CD14-positive monocyte (primary cell): Measurements from ENCODE around the gene AMPH. TPM values are rescaled to one million over a fixed set of nuclear protein-coding genes. Genes with fewer than 3 reads are reported as not detected.

Experiments used
- DNase-seq, 3 donors: peaks; one replicate each; pipeline ENCODE4 v3.0.0-alpha.2; 2011 to 2022
- H2AFZ ChIP-seq: 2 replicates; pipeline ENCODE4 v1.6.0; 2012; ENCODE audit warnings: mild to moderate bottlenecking, low read depth, low read length, inconsistent platforms; ENCODE audit not compliant: insufficient read depth, poor library complexity, severe bottlenecking
- H3K27ac ChIP-seq, 2 donors: 1 replicate in 1 of 2; 2 replicates in 1 of 2; pipeline ENCODE4 v1.5.1; 2012 to 2013; ENCODE audit warnings: low read length in 2 of 2, control low read depth in 1 of 2, inconsistent platforms in 1 of 2, low read depth in 1 of 2, mild to moderate bottlenecking in 1 of 2
- H3K27me3 ChIP-seq, 2 donors: one replicate each; pipeline versions ENCODE4 v1.6.0 to v1.6.1; 2011 to 2013; ENCODE audit warnings: low read length in 2 of 2; ENCODE audit not compliant: control insufficient read depth in 2 of 2, insufficient read depth in 2 of 2
- H3K36me3 ChIP-seq, 2 donors: replicated peaks in 1 of 2; 1 replicate in 1 of 2; 2 replicates in 1 of 2; pipeline versions ENCODE4 v1.5.1 to v1.6.1; 2012 to 2013; ENCODE audit warnings: low read length in 2 of 2, control low read depth in 1 of 2, inconsistent platforms in 1 of 2, mild to moderate bottlenecking in 1 of 2; ENCODE audit not compliant: insufficient read depth in 2 of 2, control insufficient read depth in 1 of 2
- H3K4me1 ChIP-seq, 2 donors: 1 replicate in 1 of 2; 2 replicates in 1 of 2; pipeline versions ENCODE4 v1.5.1 to v1.6.1; 2012 to 2013; ENCODE audit warnings: low read length in 2 of 2, control low read depth in 1 of 2, inconsistent platforms in 1 of 2, mild to moderate bottlenecking in 1 of 2, moderate library complexity in 1 of 2; ENCODE audit not compliant: insufficient read depth in 2 of 2, control insufficient read depth in 1 of 2
- H3K4me2 ChIP-seq: replicated peaks from 2 replicates; pipeline ENCODE3; 2012; ENCODE audit warnings: low read length, moderate library complexity, mild to moderate bottlenecking; ENCODE audit not compliant: poor library complexity, severe bottlenecking; ENCODE audit errors: extremely low read depth
- H3K4me3 ChIP-seq, 3 experiments: fragments of 200-600 bp in 1 of 3; sonication (generic) in 1 of 3; replicated peaks in 1 of 3; 1 replicate in 2 of 3; 2 replicates in 1 of 3; pipeline ENCODE4 v1.5.1; 2011 to 2013; ENCODE audit warnings: low read length in 3 of 3, mild to moderate bottlenecking in 3 of 3, control low read depth in 2 of 3, low read depth in 2 of 3, inconsistent platforms in 1 of 3, moderate library complexity in 1 of 3
- H3K79me2 ChIP-seq: 2 replicates; pipeline ENCODE4 v1.6.0; 2012; ENCODE audit warnings: mild to moderate bottlenecking, control low read depth, inconsistent platforms, low read length, moderate library complexity; ENCODE audit not compliant: insufficient read depth
- H3K9ac ChIP-seq: 2 replicates; pipeline ENCODE4 v1.6.0; 2017; ENCODE audit warnings: low read length, mild to moderate bottlenecking; ENCODE audit not compliant: insufficient read depth, poor library complexity, severe bottlenecking
- H3K9me3 ChIP-seq, 2 donors: replicated peaks in 1 of 2; 1 replicate in 1 of 2; 2 replicates in 1 of 2; pipeline versions ENCODE4 v1.5.1 to v1.6.1; 2012 to 2013; ENCODE audit warnings: low read length in 2 of 2, control low read depth in 1 of 2; ENCODE audit not compliant: control insufficient read depth in 1 of 2, insufficient read depth in 1 of 2
- H4K20me1 ChIP-seq: 2 replicates; pipeline ENCODE4 v1.6.0; 2012; ENCODE audit warnings: mild to moderate bottlenecking, low read length, control low read depth, moderate library complexity; ENCODE audit not compliant: insufficient read depth
- H3K27ac Mint-ChIP-seq, 7 donors: one replicate each; pipeline ENCODE4 v1.8.0; 2020; ENCODE audit warnings: mild to moderate bottlenecking in 7 of 7, mixed read lengths in 7 of 7, moderate library complexity in 6 of 7, inconsistent platforms in 2 of 7
- H3K27me3 Mint-ChIP-seq, 3 donors: one replicate each; pipeline ENCODE4 v1.8.0; 2021 to 2022; ENCODE audit warnings: low read depth in 3 of 3, mild to moderate bottlenecking in 3 of 3, mixed read lengths in 3 of 3, moderate library complexity in 3 of 3, inconsistent platforms in 1 of 3
- H3K36me3 Mint-ChIP-seq, 2 donors: one replicate each; pipeline ENCODE4 v1.8.0; 2020; ENCODE audit warnings: mixed read lengths in 2 of 2, inconsistent platforms in 1 of 2, mild to moderate bottlenecking in 1 of 2
- H3K4me1 Mint-ChIP-seq: one replicate; pipeline ENCODE4 v1.8.0; 2020; ENCODE audit warnings: mild to moderate bottlenecking, mixed read lengths
- H3K4me3 Mint-ChIP-seq, 2 donors: one replicate each; pipeline ENCODE4 v1.8.0; 2020; ENCODE audit warnings: mild to moderate bottlenecking in 2 of 2, mixed read lengths in 2 of 2, moderate library complexity in 1 of 2
- H3K9me3 Mint-ChIP-seq, 7 donors: one replicate each; pipeline ENCODE4 v1.8.0; 2020 to 2022; ENCODE audit warnings: mixed read lengths in 7 of 7, mild to moderate bottlenecking in 6 of 7, moderate library complexity in 6 of 7, inconsistent platforms in 2 of 7
- WGBS: methylation state at CpG from one replicate; pipeline ENCODE4 v1.1.5; 2013; ENCODE audit warnings: missing lambda C conversion rate; ENCODE audit not compliant: insufficient coverage; 5-methylcytosine and 5-hydroxymethylcytosine counted together
- intact Hi-C, 2 donors: fragments of 100-400 bp; cut with micrococcal nuclease; formaldehyde crosslinking; loops; one replicate each; pipeline versions ENCODE4 v1.15.0 to v1.15.1; 2023
- polyA plus RNA-seq, 3 donors: library from polyadenylated mRNA; depleted of rRNA in 1 of 3; unstranded in 2 of 3; stranded (reverse) in 1 of 3; fragments of 300-500 nt in 2 of 3; fragments of >200 nt in 1 of 3; fragmentation: Illumina TruSeq in 2 of 3; gene quantifications; 1 replicate in 2 of 3; 2 replicates in 1 of 3; pipeline ENCODE4 v1.2.3, GENCODE V29; 2012 to 2021
- TF ChIP-seq, protein P1 (sequence below): fragments of 200-600 bp; IDR thresholded peaks from one replicate; pipeline ENCODE4 v1.8.0; 2022; ENCODE audit warnings: antibody characterized with exemption, mild to moderate bottlenecking

AMPH gene
- polyA plus RNA-seq, 3 donors = 0.61 to 0.96 (median 0.67) TPM

DNA sequence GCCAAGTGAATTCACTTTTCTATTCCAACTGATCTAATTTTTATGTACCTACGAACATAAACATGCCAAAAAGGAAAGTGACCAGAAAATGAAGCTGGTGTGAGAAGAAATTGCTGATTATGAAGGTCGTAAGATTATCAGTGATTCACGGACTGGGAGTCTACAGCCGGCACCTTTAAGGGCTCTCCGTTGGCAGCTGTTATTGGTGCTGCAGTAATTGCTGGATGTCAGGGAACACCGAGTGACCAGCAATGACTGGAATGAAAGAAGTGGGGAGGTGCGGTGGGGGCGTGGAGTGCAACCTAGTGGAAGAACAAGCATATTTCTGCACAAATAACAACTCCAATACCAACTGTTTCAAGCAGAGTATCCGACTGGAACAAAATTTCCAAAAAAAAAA, 247.9 kb downstream of the AMPH start:
- WGBS = 100% methylated on average over 2 of the region's 9 CpGs
- peaks cover 0 to 1% (median 1%) of the 10 kb centered on the region in 3 donors for H3K27me3 Mint-ChIP-seq
- no peak overlapping the region for H3K4me2 ChIP-seq

DNA sequence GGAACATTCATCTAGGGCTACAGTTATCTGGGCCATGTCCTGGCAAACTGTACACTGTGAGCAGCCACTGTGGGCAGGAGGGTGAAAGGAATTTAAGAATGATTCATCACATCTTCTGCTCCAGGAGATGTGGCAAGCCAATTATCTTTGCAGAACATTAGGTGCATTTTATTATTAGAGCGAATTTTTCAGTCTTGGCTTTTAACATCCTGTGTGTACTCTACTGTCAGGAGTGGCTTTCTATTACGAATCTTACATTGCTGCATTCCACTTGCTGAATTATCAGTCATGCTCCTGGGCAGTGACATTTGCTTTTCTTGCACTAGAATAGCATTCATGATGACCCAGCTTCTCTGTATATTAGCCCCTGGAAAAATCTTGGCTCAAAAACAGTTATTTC, 248.5 kb downstream of the AMPH start:
- no peaks in the 10 kb centered on the region for H3K4me1 Mint-ChIP-seq
- TF ChIP-seq, protein P1, sequence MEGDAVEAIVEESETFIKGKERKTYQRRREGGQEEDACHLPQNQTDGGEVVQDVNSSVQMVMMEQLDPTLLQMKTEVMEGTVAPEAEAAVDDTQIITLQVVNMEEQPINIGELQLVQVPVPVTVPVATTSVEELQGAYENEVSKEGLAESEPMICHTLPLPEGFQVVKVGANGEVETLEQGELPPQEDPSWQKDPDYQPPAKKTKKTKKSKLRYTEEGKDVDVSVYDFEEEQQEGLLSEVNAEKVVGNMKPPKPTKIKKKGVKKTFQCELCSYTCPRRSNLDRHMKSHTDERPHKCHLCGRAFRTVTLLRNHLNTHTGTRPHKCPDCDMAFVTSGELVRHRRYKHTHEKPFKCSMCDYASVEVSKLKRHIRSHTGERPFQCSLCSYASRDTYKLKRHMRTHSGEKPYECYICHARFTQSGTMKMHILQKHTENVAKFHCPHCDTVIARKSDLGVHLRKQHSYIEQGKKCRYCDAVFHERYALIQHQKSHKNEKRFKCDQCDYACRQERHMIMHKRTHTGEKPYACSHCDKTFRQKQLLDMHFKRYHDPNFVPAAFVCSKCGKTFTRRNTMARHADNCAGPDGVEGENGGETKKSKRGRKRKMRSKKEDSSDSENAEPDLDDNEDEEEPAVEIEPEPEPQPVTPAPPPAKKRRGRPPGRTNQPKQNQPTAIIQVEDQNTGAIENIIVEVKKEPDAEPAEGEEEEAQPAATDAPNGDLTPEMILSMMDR = no peak
- Histone ChIP-seq H3K4me2 (no peak overlapping the region), H3K27me3 (no peaks in the 10 kb centered on the region), H3K79me2 (no peaks in the 10 kb centered on the region), H3K9ac (no peak overlapping the region), H3K4me1 (no peaks in the 10 kb centered on the region), H3K27ac (no peak overlapping the region), H4K20me1 (no peaks in the 10 kb centered on the region), H3K36me3 (no peaks in the 10 kb centered on the region), H3K9me3 (no peaks in the 10 kb centered on the region), H2AFZ (no peak overlapping the region), H3K4me3 (no peak overlapping the region)
- intact Hi-C loops = no loop called here
- peaks cover 0 to 1% (median 1%) of the 10 kb centered on the region in 3 donors for H3K27me3 Mint-ChIP-seq
- no peak for DNase-seq
- H3K9me3 Mint-ChIP-seq = peaks cover 0 to 6% (median 0%) of the 10 kb centered on the region in 7 donors
- H3K4me3 Mint-ChIP-seq = no peak overlapping the region
- peaks cover 7 to 13% of the 10 kb centered on the region in 2 donors for H3K36me3 Mint-ChIP-seq
- no peak overlapping the region for H3K27ac Mint-ChIP-seq
- 91% methylated on average over 2 of the region's 2 CpGs for WGBS

More for the DNA sequence above, 247.9 kb downstream of the AMPH start:
- H3K9ac ChIP-seq = no peak overlapping the region
- H3K36me3 ChIP-seq = no peaks in the 10 kb centered on the region
- no peaks in the 10 kb centered on the region for H3K4me1 Mint-ChIP-seq
- H3K27ac Mint-ChIP-seq = no peak overlapping the region
- H3K79me2 ChIP-seq = no peaks in the 10 kb centered on the region
- H3K4me3 Mint-ChIP-seq = no peak overlapping the region
- no peak for DNase-seq
- H3K27ac ChIP-seq = no peak overlapping the region
- H4K20me1 ChIP-seq = no peaks in the 10 kb centered on the region
- intact Hi-C loops = no loop called here
- H3K9me3 ChIP-seq = no peaks in the 10 kb centered on the region
- peaks cover 0 to 6% (median 0%) of the 10 kb centered on the region in 7 donors for H3K9me3 Mint-ChIP-seq
- H3K4me3 ChIP-seq = no peak overlapping the region
- TF ChIP-seq, protein P1 = no peak
- H2AFZ ChIP-seq = no peak overlapping the region
- no peaks in the 10 kb centered on the region for H3K27me3 ChIP-seq
- no peaks in the 10 kb centered on the region for H3K4me1 ChIP-seq
- peaks cover 7 to 13% of the 10 kb centered on the region in 2 donors for H3K36me3 Mint-ChIP-seq
